Keratinocyte (primary cell): ENCODE results near the gene PTPN23. TPM values are rescaled to one million over a fixed set of nuclear protein-coding genes. Genes with fewer than 3 reads are reported as not detected.

Source experiments
- DNase-seq: peaks from one replicate; pipeline ENCODE4 v3.0.0-alpha.2; 2011; ENCODE audit warnings: low read depth, missing footprints, low spot score
- FAIRE-seq: peaks from 2 replicates; lab custom pipeline; 2011; peaks lifted over from hg19 to GRCh38; lab: Jason Lieb, UNC
- H2AFZ ChIP-seq: 2 replicates; pipeline ENCODE4 v1.6.0; 2012; ENCODE audit warnings: low read length, control low read depth, inconsistent platforms; ENCODE audit not compliant: control insufficient read depth
- H3K27ac ChIP-seq: 2 replicates; pipeline ENCODE4 v1.5.1; 2011; ENCODE audit warnings: low read length; ENCODE audit not compliant: control insufficient read depth, insufficient read depth
- H3K27me3 ChIP-seq: 3 replicates; pipeline ENCODE4 v1.6.0; 2011; ENCODE audit warnings: low read length; ENCODE audit not compliant: control insufficient read depth, insufficient read depth; ENCODE audit errors: extremely low read depth
- H3K36me3 ChIP-seq, 2 experiments: 2 replicates in 1 of 2; 3 replicates in 1 of 2; pipeline ENCODE4 v1.5.1; 2011; ENCODE audit warnings: low read length in 2 of 2, mild to moderate bottlenecking in 1 of 2; ENCODE audit not compliant: control insufficient read depth in 2 of 2, insufficient read depth in 2 of 2; ENCODE audit errors: extremely low read depth in 1 of 2
- H3K4me1 ChIP-seq: 3 replicates; pipeline ENCODE4 v1.5.1; 2011; ENCODE audit warnings: low read length; ENCODE audit not compliant: control insufficient read depth, insufficient read depth; ENCODE audit errors: extremely low read depth
- H3K4me2 ChIP-seq: 3 replicates; pipeline ENCODE4 v1.6.0; 2011; ENCODE audit warnings: low read depth, low read length; ENCODE audit not compliant: control insufficient read depth, insufficient read depth; ENCODE audit errors: extremely low read depth
- H3K4me3 ChIP-seq, 3 experiments: fragments of 200-600 bp in 1 of 3; sonication (generic) in 1 of 3; 2 replicates in 2 of 3; 3 replicates in 1 of 3; pipeline ENCODE4 v1.5.1; 2011 to 2016; ENCODE audit warnings: low read length in 3 of 3, mild to moderate bottlenecking in 3 of 3, control low read depth in 2 of 3, inconsistent platforms in 1 of 3, low read depth in 1 of 3, mixed read lengths in 1 of 3, mixed run types in 1 of 3, moderate library complexity in 1 of 3; ENCODE audit not compliant: control insufficient read depth in 2 of 3, insufficient read depth in 2 of 3; ENCODE audit errors: extremely low read depth in 1 of 3
- H3K79me2 ChIP-seq: 2 replicates; pipeline ENCODE4 v1.6.0; 2012; ENCODE audit warnings: low read length; ENCODE audit not compliant: control insufficient read depth, insufficient read depth
- H3K9ac ChIP-seq: 3 replicates; pipeline ENCODE4 v1.6.0; 2011; ENCODE audit warnings: low read length; ENCODE audit not compliant: control insufficient read depth, insufficient read depth; ENCODE audit errors: extremely low read depth
- H3K9me1 ChIP-seq: 3 replicates; pipeline ENCODE4 v1.6.0; 2011; ENCODE audit warnings: low read length; ENCODE audit not compliant: control insufficient read depth, insufficient read depth; ENCODE audit errors: extremely low read depth
- H3K9me3 ChIP-seq: 2 replicates; pipeline ENCODE4 v1.5.1; 2012; ENCODE audit warnings: low read depth, low read length; ENCODE audit not compliant: control insufficient read depth
- H4K20me1 ChIP-seq: 3 replicates; pipeline ENCODE4 v1.6.0; 2011; ENCODE audit warnings: low read length; ENCODE audit not compliant: control insufficient read depth, insufficient read depth; ENCODE audit errors: extremely low read depth
- EZH2 ChIP-seq: IDR thresholded peaks from one replicate; pipeline ENCODE4 v1.6.1; 2012; ENCODE audit warnings: inconsistent platforms, mild to moderate bottlenecking, low read length, moderate library complexity
- dilution Hi-C: fragments of 300-500 bp; cut with MboI; formaldehyde crosslinking; loops from one replicate; pipeline ENCODE4 v1.7.0; 2020; ENCODE audit warnings: low sequenced_read_pairs; ENCODE audit not compliant: extremely low pct_ligation_motif_present
- polyA plus RNA-seq, 5 experiments: library from polyadenylated mRNA; depleted of rRNA in 3 of 5; stranded (reverse) in 3 of 5; stranded (forward) in 1 of 5; unstranded in 1 of 5; fragments of >200 nt; gene quantifications; 1 replicate in 1 of 5; 2 replicates in 3 of 5; 3 replicates in 1 of 5; pipeline versions ENCODE4 v1.2.1 to v1.2.3, GENCODE V29; 2011 to 2012; ENCODE audit warnings: missing spikeins in 2 of 5, low read depth in 1 of 5, low replicate concordance in 1 of 5
- TF ChIP-seq, protein P1 (sequence below), 3 experiments: IDR thresholded peaks in 1 of 3; conservative IDR thresholded peaks in 1 of 3; optimal IDR thresholded peaks in 1 of 3; 2 replicates in 2 of 3; 3 replicates in 1 of 3; pipeline versions ENCODE3 to v1.5.1; 2011; ENCODE audit warnings: low read length in 3 of 3, mild to moderate bottlenecking in 3 of 3, moderate library complexity in 2 of 3, control low read depth in 1 of 3, inconsistent platforms in 1 of 3; ENCODE audit not compliant: insufficient read depth in 2 of 3; ENCODE audit errors: extremely low read depth in 1 of 3

PTPN23 gene
- polyA plus RNA-seq, 1 donor (not counting 4 experiments of a cell fraction or from before 2014, with no cell fraction given): 1.3 TPM

DNA sequence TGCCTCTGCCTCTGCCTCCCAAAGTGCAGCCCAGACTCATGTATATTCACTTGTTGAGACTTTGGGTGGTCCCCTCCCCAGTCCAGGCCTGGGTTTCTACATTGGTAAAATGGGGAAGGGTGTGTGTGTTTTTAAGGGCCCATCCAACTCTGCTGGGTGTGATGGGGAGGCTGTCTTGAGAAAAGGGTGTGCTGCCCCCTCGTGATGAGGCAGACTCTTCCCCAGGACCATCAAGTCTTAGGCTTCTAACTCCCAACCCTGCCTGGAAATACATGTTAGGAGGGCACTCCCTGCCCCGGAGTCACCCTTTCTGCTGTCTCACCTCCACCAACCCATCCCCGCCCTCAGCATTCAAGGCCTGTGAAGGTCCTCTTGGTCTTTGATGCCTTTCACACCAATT, 4.4 kb upstream of the PTPN23 start:
- Histone ChIP-seq H3K36me3 (no peaks in the 10 kb centered on the region), H3K27me3 (no peaks in the 10 kb centered on the region), H3K4me2 (no peak overlapping the region), H3K27ac (no peak overlapping the region), H3K4me1 (peaks cover 9% of the 10 kb centered on the region), H3K4me3 (no peak overlapping the region), H3K79me2 (peaks cover 15% of the 10 kb centered on the region), H3K9me3 (no peaks in the 10 kb centered on the region), H3K9ac (no peak overlapping the region), H2AFZ (no peak overlapping the region), H4K20me1 (no peaks in the 10 kb centered on the region), H3K9me1 (no peaks in the 10 kb centered on the region)
- dilution Hi-C loops: no loop called here
- no peak for FAIRE-seq
- no peak for DNase-seq
- TF ChIP-seq, protein P1, sequence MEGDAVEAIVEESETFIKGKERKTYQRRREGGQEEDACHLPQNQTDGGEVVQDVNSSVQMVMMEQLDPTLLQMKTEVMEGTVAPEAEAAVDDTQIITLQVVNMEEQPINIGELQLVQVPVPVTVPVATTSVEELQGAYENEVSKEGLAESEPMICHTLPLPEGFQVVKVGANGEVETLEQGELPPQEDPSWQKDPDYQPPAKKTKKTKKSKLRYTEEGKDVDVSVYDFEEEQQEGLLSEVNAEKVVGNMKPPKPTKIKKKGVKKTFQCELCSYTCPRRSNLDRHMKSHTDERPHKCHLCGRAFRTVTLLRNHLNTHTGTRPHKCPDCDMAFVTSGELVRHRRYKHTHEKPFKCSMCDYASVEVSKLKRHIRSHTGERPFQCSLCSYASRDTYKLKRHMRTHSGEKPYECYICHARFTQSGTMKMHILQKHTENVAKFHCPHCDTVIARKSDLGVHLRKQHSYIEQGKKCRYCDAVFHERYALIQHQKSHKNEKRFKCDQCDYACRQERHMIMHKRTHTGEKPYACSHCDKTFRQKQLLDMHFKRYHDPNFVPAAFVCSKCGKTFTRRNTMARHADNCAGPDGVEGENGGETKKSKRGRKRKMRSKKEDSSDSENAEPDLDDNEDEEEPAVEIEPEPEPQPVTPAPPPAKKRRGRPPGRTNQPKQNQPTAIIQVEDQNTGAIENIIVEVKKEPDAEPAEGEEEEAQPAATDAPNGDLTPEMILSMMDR (optimal IDR thresholded peaks at IDR 0.05 in 1 of 3, IDR thresholded peaks at IDR 0.05 in 1 of 3, conservative IDR thresholded peaks at IDR 0.05 in 1 of 3; ENCODE audit: extremely low read depth in 1 of 3, insufficient read depth in 2 of 3, low read length in 3 of 3): no peak
- no peak for TF ChIP-seq EZH2

DNA sequence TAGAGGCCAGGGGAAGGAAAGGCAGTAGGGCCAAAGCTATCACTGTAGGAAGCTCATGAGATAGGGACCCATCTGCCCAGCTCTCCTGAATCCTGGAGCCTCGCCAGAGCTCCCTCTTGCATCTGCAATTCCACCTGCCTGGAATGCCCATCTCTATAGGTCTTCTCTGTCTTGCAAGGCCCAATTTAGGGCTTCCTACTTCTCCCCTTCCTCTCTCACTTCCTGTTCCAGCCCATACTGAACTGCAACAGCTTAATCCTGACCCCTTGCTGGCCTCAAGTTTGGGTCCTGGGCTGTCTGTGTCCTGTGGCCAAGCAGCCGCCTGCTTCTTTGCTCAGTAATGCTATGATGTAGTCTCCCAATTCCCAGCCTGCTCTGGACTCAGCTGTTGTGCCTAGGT, 3.6 kb upstream of the PTPN23 start:
- TF ChIP-seq, protein P1 (optimal IDR thresholded peaks at IDR 0.05 in 1 of 3, IDR thresholded peaks at IDR 0.05 in 1 of 3, conservative IDR thresholded peaks at IDR 0.05 in 1 of 3; ENCODE audit: extremely low read depth in 1 of 3, insufficient read depth in 2 of 3, low read length in 3 of 3): no peak
- no peak for TF ChIP-seq EZH2
- H3K4me3 ChIP-seq: no peak overlapping the region
- H3K27me3 ChIP-seq: no peaks in the 10 kb centered on the region
- dilution Hi-C loops: no loop called here
- no peaks in the 10 kb centered on the region for H3K9me3 ChIP-seq
- H3K4me2 ChIP-seq: no peak overlapping the region
- H3K9me1 ChIP-seq: no peaks in the 10 kb centered on the region
- H4K20me1 ChIP-seq: no peaks in the 10 kb centered on the region
- H3K27ac ChIP-seq: no peak overlapping the region
- no peaks in the 10 kb centered on the region for H3K36me3 ChIP-seq
- FAIRE-seq (no peak), DNase-seq (no peak)
- H3K4me1 ChIP-seq: peaks cover 16% of the 10 kb centered on the region
- peaks cover 22% of the 10 kb centered on the region for H3K79me2 ChIP-seq
- no peak overlapping the region for H3K9ac ChIP-seq
- H2AFZ ChIP-seq: no peak overlapping the region
